OCI-LY1 (cell line): Measurements from ENCODE around the gene FRMD4A.
"Not testable (repeated sequence)": the region's sequence is repeated elsewhere in the genome, so short reads cannot be mapped to it uniquely, and the experiment has no call there.

Experiments used
- H2AFZ ChIP-seq: fragments of 200-600 bp; sonication (generic), shearing (Covaris generic); 2 replicates; pipeline ENCODE4 v1.6.0; 2014; ENCODE audit warnings: antibody characterized with exemption, mild to moderate bottlenecking, low read length
- H3F3A ChIP-seq: fragments of 200-600 bp; sonication (generic), shearing (Covaris generic); 2 replicates; pipeline ENCODE4 v1.6.0; 2014; ENCODE audit warnings: mild to moderate bottlenecking, antibody characterized with exemption, low read length, moderate library complexity; ENCODE audit not compliant: insufficient read depth
- H3K27ac ChIP-seq: fragments of 200-600 bp; sonication (generic); 2 replicates; pipeline ENCODE4 v1.5.1; 2014; ENCODE audit warnings: low read length, mixed run types, mild to moderate bottlenecking, low read depth; ENCODE audit not compliant: poor library complexity, severe bottlenecking
- H3K27me3 ChIP-seq: fragments of 200-600 bp; sonication (generic); 2 replicates; pipeline ENCODE4 v1.6.0; 2014; ENCODE audit warnings: antibody characterized with exemption, mild to moderate bottlenecking, low read length, moderate library complexity; ENCODE audit not compliant: insufficient read depth
- H3K36me3 ChIP-seq: fragments of 200-600 bp; sonication (generic); 2 replicates; pipeline ENCODE4 v1.6.1; 2014; ENCODE audit warnings: mild to moderate bottlenecking, antibody characterized with exemption, low read length, moderate library complexity, mixed read lengths; ENCODE audit not compliant: insufficient read depth
- H3K4me1 ChIP-seq: fragments of 200-600 bp; sonication (generic); 2 replicates; pipeline ENCODE4 v1.5.1; 2014; ENCODE audit warnings: mild to moderate bottlenecking, low read length, moderate library complexity; ENCODE audit not compliant: insufficient read depth, severe bottlenecking
- H3K4me2 ChIP-seq: fragments of 200-600 bp; sonication (generic), shearing (Covaris generic); 2 replicates; pipeline ENCODE4 v1.6.1; 2014; ENCODE audit warnings: low read length
- H3K4me3 ChIP-seq: fragments of 200-600 bp; sonication (generic); 2 replicates; pipeline ENCODE4 v1.5.1; 2014; ENCODE audit warnings: low read length, low read depth, mild to moderate bottlenecking, mixed read lengths; ENCODE audit not compliant: poor library complexity, severe bottlenecking
- H3K79me2 ChIP-seq: fragments of 200-600 bp; shearing (Covaris generic); 2 replicates; pipeline ENCODE4 v1.6.1; 2016; ENCODE audit warnings: mixed run types, low read length, mixed read lengths; ENCODE audit not compliant: insufficient read depth
- H3K9ac ChIP-seq: fragments of 200-600 bp; sonication (generic), shearing (Covaris generic); 2 replicates; pipeline ENCODE4 v1.6.1; 2014; ENCODE audit warnings: mild to moderate bottlenecking, low read length, mixed read lengths
- H3K9me2 ChIP-seq: fragments of 200-600 bp; sonication (generic), shearing (Covaris generic); 2 replicates; pipeline ENCODE4 v1.6.1; 2014; ENCODE audit warnings: low read depth, mild to moderate bottlenecking, low read length, mixed read lengths
- H3K9me3 ChIP-seq: fragments of 200-600 bp; shearing (Covaris generic); 2 replicates; pipeline ENCODE4 v1.6.1; 2014; ENCODE audit warnings: low read length, mixed read lengths
- H4K20me1 ChIP-seq: fragments of 200-600 bp; sonication (generic), shearing (Covaris generic); 2 replicates; pipeline ENCODE4 v1.6.0; 2016; ENCODE audit warnings: mild to moderate bottlenecking, low read length; ENCODE audit not compliant: insufficient read depth
- CTCF ChIP-seq: fragments of 200-600 bp; sonication (generic), shearing (Covaris generic); IDR thresholded peaks from 2 replicates; pipeline ENCODE4 v1.5.1; 2017; ENCODE audit warnings: mild to moderate bottlenecking, antibody characterized with exemption, low read length, moderate library complexity, mixed read lengths
- EZH2 ChIP-seq: fragments of 200-600 bp; sonication (generic), shearing (Covaris generic); IDR thresholded peaks from 2 replicates; pipeline ENCODE4 v1.8.0; 2017; ENCODE audit warnings: borderline replicate concordance, mixed run types, mild to moderate bottlenecking, antibody characterized with exemption, low read length, moderate library complexity, mixed read lengths

FRMD4A gene

GRCh38 chr10:13770760-13771493 lies 559.8 kb downstream of the FRMD4A start:
- H2AFZ ChIP-seq: no peak overlapping the region
- no peaks in the 10 kb centered on the region for H3K79me2 ChIP-seq
- H3K9me2 ChIP-seq: no peaks in the 10 kb centered on the region
- H3K4me2 ChIP-seq: no peak overlapping the region
- no peaks in the 10 kb centered on the region for H3K9me3 ChIP-seq
- no peak for TF ChIP-seq EZH2
- TF ChIP-seq CTCF: no peak
- H3K27me3 ChIP-seq: no peaks in the 10 kb centered on the region
- no peak overlapping the region for H3K9ac ChIP-seq
- no peaks in the 10 kb centered on the region for H3K4me1 ChIP-seq
- H4K20me1 ChIP-seq: no peaks in the 10 kb centered on the region
- H3K27ac ChIP-seq: no peak overlapping the region
- no peaks in the 10 kb centered on the region for H3K36me3 ChIP-seq
- no peak overlapping the region for H3K4me3 ChIP-seq
- H3F3A ChIP-seq: no peaks in the 10 kb centered on the region

GRCh38 chr10:13769946-13770345 lies 560.8 kb downstream of the FRMD4A start:
- Histone ChIP-seq H3K4me2 (no peak overlapping the region), H2AFZ (no peak overlapping the region), H3K27ac (no peak overlapping the region), H3K4me1 (no peaks in the 10 kb centered on the region), H3K27me3 (no peaks in the 10 kb centered on the region), H3F3A (no peaks in the 10 kb centered on the region), H3K36me3 (no peaks in the 10 kb centered on the region), H3K9me2 (no peaks in the 10 kb centered on the region), H3K9me3 (no peaks in the 10 kb centered on the region), H3K79me2 (no peaks in the 10 kb centered on the region), H4K20me1 (no peaks in the 10 kb centered on the region), H3K9ac (no peak overlapping the region), H3K4me3 (no peak overlapping the region)
- TF ChIP-seq EZH2 (no peak), CTCF (no peak)

GRCh38 chr10:13767676-13768178 lies 563.0 kb downstream of the FRMD4A start:
- Histone ChIP-seq H3K27ac (no peak overlapping the region), H3K79me2 (no peaks in the 10 kb centered on the region), H3K4me3 (no peak overlapping the region), H3K9me2 (no peaks in the 10 kb centered on the region), H3K27me3 (no peaks in the 10 kb centered on the region), H3K9ac (no peak overlapping the region), H3K4me1 (no peaks in the 10 kb centered on the region), H3F3A (no peaks in the 10 kb centered on the region), H2AFZ (no peak overlapping the region), H3K36me3 (no peaks in the 10 kb centered on the region), H4K20me1 (no peaks in the 10 kb centered on the region), H3K4me2 (no peak overlapping the region), H3K9me3 (no peaks in the 10 kb centered on the region)
- TF ChIP-seq CTCF (no peak), EZH2 (no peak)

GRCh38 chr10:13767148-13767547 lies 563.6 kb downstream of the FRMD4A start:
- not testable (repeated sequence) for H3K9ac ChIP-seq, H3K27me3 ChIP-seq, H3K4me1 ChIP-seq, H4K20me1 ChIP-seq, H3K36me3 ChIP-seq, H3K27ac ChIP-seq, H3K4me3 ChIP-seq, H3K9me3 ChIP-seq, H3K4me2 ChIP-seq, H3K9me2 ChIP-seq, H3K79me2 ChIP-seq, H2AFZ ChIP-seq, H3F3A ChIP-seq
